Thyroid gland (tissue), 4 donors: ENCODE measurements around the gene NDUFAF5.

ENCODE experiments used
- POLR2A ChIP-seq, 2 donors: fragments of 450-650 bp; IDR thresholded peaks; one replicate each; pipeline ENCODE4 v1.6.1; 2017; ENCODE audit warnings: antibody characterized with exemption in 2 of 2, mild to moderate bottlenecking in 2 of 2, moderate library complexity in 1 of 2
- TF ChIP-seq, protein P1 (sequence below), 6 experiments: fragments of 200-600 bp in 3 of 6; fragments of 450-650 bp in 3 of 6; sonication (generic) in 3 of 6; IDR thresholded peaks; one replicate each; pipeline ENCODE4 v1.5.1; 2016 to 2019; ENCODE audit warnings: antibody characterized with exemption in 6 of 6, mild to moderate bottlenecking in 2 of 6, inconsistent platforms in 1 of 6, moderate library complexity in 1 of 6

DNA sequence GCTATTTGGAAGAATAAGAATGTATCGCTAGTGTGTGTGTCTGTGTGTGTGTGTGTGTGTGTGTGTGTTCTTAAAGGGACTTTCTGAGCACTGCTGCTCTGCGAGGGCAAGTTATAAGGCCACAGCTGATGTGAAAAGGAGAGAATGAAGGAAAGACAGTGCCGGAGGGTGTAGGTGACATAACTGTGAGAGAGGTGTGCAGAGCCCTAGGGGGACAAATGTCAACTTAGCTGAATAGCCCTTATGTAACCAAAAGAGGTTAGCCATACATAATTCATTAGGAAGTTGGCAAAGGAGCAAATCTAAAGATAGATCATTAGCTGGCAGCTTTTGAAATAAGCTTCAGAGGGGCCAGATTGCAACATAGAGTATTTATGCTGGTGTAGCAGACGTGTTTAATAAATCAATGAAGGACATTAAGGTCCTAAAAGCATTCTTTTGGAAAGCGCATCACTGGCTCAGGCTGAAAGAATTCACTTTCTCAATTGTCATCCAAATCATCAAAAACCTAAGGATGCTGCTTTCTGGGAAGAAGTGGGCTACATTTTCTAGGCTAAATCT, 81.0 kb downstream of the NDUFAF5 start:
- TF ChIP-seq, protein P1, sequence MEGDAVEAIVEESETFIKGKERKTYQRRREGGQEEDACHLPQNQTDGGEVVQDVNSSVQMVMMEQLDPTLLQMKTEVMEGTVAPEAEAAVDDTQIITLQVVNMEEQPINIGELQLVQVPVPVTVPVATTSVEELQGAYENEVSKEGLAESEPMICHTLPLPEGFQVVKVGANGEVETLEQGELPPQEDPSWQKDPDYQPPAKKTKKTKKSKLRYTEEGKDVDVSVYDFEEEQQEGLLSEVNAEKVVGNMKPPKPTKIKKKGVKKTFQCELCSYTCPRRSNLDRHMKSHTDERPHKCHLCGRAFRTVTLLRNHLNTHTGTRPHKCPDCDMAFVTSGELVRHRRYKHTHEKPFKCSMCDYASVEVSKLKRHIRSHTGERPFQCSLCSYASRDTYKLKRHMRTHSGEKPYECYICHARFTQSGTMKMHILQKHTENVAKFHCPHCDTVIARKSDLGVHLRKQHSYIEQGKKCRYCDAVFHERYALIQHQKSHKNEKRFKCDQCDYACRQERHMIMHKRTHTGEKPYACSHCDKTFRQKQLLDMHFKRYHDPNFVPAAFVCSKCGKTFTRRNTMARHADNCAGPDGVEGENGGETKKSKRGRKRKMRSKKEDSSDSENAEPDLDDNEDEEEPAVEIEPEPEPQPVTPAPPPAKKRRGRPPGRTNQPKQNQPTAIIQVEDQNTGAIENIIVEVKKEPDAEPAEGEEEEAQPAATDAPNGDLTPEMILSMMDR (IDR thresholded peaks at IDR 0.05), result no peak
- no peak for TF ChIP-seq POLR2A (IDR thresholded peaks at IDR 0.05)
